ENCODE data around the gene SDK1.

DNA sequence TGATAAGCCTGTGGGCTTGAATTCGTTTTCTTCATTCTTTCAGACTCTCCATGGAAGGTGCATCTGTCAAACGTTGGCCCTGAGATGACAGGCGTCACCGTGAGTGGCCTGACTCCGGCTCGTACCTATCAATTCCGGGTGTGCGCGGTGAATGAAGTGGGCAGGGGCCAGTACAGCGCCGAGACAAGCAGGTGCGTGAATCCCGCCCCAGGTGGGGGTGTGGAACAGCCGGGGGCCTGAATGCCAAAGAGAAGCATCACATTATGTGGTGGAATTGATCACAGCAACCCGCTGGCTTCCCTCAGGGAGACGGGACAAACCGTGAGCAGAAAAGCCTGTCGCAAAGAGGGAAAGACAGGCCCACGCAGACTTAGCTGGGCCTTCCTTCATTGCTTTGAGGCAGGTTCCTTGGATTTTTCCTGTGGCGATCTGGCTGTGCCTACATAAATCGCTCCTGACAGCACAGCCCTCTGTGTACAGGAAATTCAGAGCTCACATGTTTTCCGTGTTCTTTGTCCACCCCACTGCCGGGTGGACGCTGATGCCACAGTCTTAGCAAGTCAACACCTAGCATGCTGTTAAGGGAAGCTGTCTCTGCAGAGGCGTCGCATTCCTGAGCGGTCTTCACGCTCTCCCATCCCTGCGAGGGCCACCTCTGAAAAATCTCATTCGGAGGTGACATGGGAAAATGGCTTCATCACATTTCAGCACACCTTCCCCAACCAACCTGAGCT lies 710.0 kb downstream of the SDK1 start:
- no peak for TF ChIP-seq EZH2 (IDR thresholded peaks at IDR 0.05; ENCODE audit: borderline replicate concordance, low read depth, low read length, severe bottlenecking)
- TF ChIP-seq, protein P1, sequence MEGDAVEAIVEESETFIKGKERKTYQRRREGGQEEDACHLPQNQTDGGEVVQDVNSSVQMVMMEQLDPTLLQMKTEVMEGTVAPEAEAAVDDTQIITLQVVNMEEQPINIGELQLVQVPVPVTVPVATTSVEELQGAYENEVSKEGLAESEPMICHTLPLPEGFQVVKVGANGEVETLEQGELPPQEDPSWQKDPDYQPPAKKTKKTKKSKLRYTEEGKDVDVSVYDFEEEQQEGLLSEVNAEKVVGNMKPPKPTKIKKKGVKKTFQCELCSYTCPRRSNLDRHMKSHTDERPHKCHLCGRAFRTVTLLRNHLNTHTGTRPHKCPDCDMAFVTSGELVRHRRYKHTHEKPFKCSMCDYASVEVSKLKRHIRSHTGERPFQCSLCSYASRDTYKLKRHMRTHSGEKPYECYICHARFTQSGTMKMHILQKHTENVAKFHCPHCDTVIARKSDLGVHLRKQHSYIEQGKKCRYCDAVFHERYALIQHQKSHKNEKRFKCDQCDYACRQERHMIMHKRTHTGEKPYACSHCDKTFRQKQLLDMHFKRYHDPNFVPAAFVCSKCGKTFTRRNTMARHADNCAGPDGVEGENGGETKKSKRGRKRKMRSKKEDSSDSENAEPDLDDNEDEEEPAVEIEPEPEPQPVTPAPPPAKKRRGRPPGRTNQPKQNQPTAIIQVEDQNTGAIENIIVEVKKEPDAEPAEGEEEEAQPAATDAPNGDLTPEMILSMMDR (IDR thresholded peaks at IDR 0.05; ENCODE audit: extremely low read depth in 1 of 2, insufficient read depth in 1 of 2, low read depth in 1 of 2, low read length in 2 of 2) = no peak
- TF ChIP-seq POLR2A (IDR thresholded peaks at IDR 0.05; ENCODE audit: low read depth, low read length) = no peak

All from endothelial cell of umbilical vein (primary cell).